ENCODE data around the gene AKAP3.

The AKAP3 gene

DNA sequence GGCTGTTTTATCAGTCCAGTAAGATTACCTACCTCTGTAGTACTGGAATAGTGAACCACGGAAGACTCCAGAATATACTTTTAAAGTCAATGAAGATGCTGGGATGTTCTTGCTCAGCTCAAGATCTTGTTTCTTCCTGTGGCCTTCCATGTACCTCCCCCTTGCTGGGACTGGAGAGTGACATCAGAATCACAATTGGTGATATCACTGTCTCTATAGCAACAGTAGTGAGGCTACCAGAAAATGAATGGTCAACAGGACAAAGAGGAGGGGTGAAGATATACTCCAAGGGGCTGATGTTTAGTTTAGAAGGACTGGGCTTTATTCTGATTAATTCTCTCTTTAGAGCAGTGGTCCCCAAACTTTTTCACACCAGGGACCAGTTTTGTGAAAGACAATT is 3.8 kb downstream of the AKAP3 start:
- Mint-ChIP-seq H3K4me3 (peak overlapping the region in 2 of 3 experiments; percentile 17 to 37), H3K4me1 (peaks cover 19% of the 10 kb centered on the region), H3K27ac (peak overlapping the region in 1 of 3 experiments; percentile 31), H3K36me3 (ENCODE audit: low read depth) (no peaks in the 10 kb centered on the region), H3K27me3 (ENCODE audit: low read depth) (no peaks in the 10 kb centered on the region), H3K9me3 (no peaks in the 10 kb centered on the region)
- no peak for TF ChIP-seq CTCF (IDR thresholded peaks at IDR 0.05; ENCODE audit: unreplicated experiment in 3 of 3)

DNA sequence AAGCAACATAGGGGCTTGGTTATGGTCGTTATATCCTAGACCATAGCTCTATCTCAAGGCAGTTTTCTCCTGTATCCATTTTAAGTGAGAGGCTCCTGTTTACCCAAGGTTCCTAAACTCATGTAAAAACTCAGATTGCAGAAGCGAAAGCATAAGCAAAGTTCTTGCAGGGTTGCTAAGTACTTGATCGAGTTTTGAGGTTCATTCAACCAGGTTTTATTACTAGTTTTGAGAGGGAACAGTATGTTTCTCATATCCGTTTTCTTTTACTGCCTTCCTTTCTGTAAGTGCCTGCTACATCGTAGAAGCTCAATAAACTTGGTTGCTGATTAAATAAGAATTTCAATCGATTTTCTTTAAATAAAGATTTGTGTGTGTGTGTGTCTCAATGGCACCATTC is 5.1 kb downstream of the AKAP3 start:
- Mint-ChIP-seq H3K27ac (no peak overlapping the region), H3K4me3 (no peak overlapping the region), H3K9me3 (no peaks in the 10 kb centered on the region), H3K36me3 (ENCODE audit: low read depth) (no peaks in the 10 kb centered on the region), H3K4me1 (peaks cover 7% of the 10 kb centered on the region), H3K27me3 (ENCODE audit: low read depth) (no peaks in the 10 kb centered on the region)
- TF ChIP-seq CTCF (IDR thresholded peaks at IDR 0.05; ENCODE audit: unreplicated experiment in 3 of 3) = no peak

DNA sequence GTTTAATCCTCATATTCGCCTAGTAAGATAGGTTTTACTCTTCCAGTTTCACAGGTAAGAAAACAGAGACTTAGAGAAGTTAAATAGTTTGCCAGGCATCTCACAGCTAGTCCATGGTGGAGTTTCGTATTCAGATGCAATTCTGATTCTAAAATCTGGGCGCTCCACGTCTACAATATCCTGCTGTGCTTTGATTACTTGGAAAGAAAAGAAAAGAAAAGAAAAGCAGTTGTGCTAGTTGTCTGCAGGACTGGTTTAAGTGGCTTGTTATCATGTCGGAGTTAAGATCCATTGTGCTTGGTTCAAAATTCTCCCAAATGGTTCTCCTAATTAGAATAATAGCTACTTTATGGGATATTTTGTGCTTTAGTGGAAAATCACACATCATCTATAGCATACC is 18.6 kb downstream of the AKAP3 start:
- H3K9me3 Mint-ChIP-seq = peaks cover 5% of the 10 kb centered on the region
- peaks cover 6% of the 10 kb centered on the region for H3K36me3 Mint-ChIP-seq (ENCODE audit: low read depth)
- H3K4me3 Mint-ChIP-seq = no peak overlapping the region
- TF ChIP-seq CTCF (IDR thresholded peaks at IDR 0.05; ENCODE audit: unreplicated experiment in 3 of 3) = no peak
- peaks cover 35% of the 10 kb centered on the region for H3K27me3 Mint-ChIP-seq (ENCODE audit: low read depth)
- H3K27ac Mint-ChIP-seq = no peak overlapping the region
- H3K4me1 Mint-ChIP-seq = no peaks in the 10 kb centered on the region

GRCh38 chr12:4628406-4628805 is 20.4 kb downstream of the AKAP3 start:
- TF ChIP-seq CTCF (IDR thresholded peaks at IDR 0.05; ENCODE audit: unreplicated experiment in 3 of 3) = no peak

GRCh38 chr12:4626543-4626942 is 22.3 kb downstream of the AKAP3 start:
- no peaks in the 10 kb centered on the region for H3K9me3 Mint-ChIP-seq
- no peak overlapping the region for H3K27ac Mint-ChIP-seq
- no peak for TF ChIP-seq CTCF (IDR thresholded peaks at IDR 0.05; ENCODE audit: unreplicated experiment in 3 of 3)
- H3K4me1 Mint-ChIP-seq = no peaks in the 10 kb centered on the region
- no peaks in the 10 kb centered on the region for H3K36me3 Mint-ChIP-seq (ENCODE audit: low read depth)
- peaks cover 40% of the 10 kb centered on the region for H3K27me3 Mint-ChIP-seq (ENCODE audit: low read depth)
- H3K4me3 Mint-ChIP-seq = no peak overlapping the region

More at GRCh38 chr12:4628406-4628805, 20.4 kb downstream of the AKAP3 start:
- Mint-ChIP-seq H3K4me3 (no peak overlapping the region), H3K27me3 (ENCODE audit: low read depth) (peaks cover 37% of the 10 kb centered on the region), H3K4me1 (no peaks in the 10 kb centered on the region), H3K27ac (no peak overlapping the region), H3K36me3 (ENCODE audit: low read depth) (peaks cover 1% of the 10 kb centered on the region), H3K9me3 (peaks cover 1% of the 10 kb centered on the region)

DNA sequence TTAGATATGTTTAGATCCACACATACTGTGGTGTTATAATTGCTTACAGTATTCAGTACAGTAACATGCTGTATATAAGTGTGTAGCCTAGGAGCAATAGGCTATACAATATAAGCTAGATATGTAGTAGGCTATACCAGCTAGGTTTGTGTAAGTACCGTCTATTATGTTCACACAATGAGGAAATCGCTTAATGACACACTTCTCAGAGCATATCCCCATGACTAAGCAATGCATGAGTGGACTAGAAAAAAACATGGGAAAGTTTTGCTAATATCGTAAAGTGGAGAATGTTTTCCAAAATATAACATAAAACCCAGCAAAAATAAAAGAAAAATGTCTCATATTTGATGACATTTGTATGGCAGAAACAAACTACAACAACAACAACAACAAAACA is 27.3 kb downstream of the AKAP3 start:
- no peak for TF ChIP-seq CTCF (IDR thresholded peaks at IDR 0.05; ENCODE audit: unreplicated experiment in 3 of 3)
- Mint-ChIP-seq H3K27me3 (ENCODE audit: low read depth) (peaks cover 14% of the 10 kb centered on the region), H3K4me1 (no peaks in the 10 kb centered on the region), H3K4me3 (no peak overlapping the region), H3K27ac (no peak overlapping the region), H3K36me3 (ENCODE audit: low read depth) (no peaks in the 10 kb centered on the region), H3K9me3 (no peaks in the 10 kb centered on the region)
